OCI-LY3 (cell line): ENCODE measurements around the gene SCN1B.
A peak's percentile ranks its signal among the peaks of the same experiment; 100 is the strongest.

ENCODE experiments used
- H2AFZ ChIP-seq: fragments of 200-600, 300-600 bp; shearing (Covaris generic); 2 replicates; pipeline ENCODE4 v1.6.0; 2014; ENCODE audit warnings: antibody characterized with exemption, low read depth, low read length
- H3K27ac ChIP-seq: fragments of 200-600, 300-600 bp; sonication (generic); 2 replicates; pipeline ENCODE4 v1.5.1; 2014; ENCODE audit warnings: mild to moderate bottlenecking, low read length, moderate library complexity, mixed read lengths
- H3K27me3 ChIP-seq: fragments of 200-600, 300-600 bp; sonication (generic); 2 replicates; pipeline ENCODE4 v1.6.1; 2014; ENCODE audit warnings: low read depth, low read length, mixed read lengths
- H3K36me3 ChIP-seq: fragments of 200-600, 300-600 bp; sonication (generic); replicated peaks from 2 replicates; pipeline ENCODE3; 2014; ENCODE audit warnings: low read depth, low read length, mixed read lengths
- H3K4me1 ChIP-seq: fragments of 300-600, 200-600 bp; sonication (generic); 2 replicates; pipeline ENCODE4 v1.6.1; 2014; ENCODE audit warnings: low read length, mixed read lengths
- H3K4me2 ChIP-seq: fragments of 200-600, 300-600 bp; sonication (generic); 2 replicates; pipeline ENCODE4 v1.6.1; 2014; ENCODE audit warnings: low read length, mixed read lengths
- H3K4me3 ChIP-seq: fragments of 300-600, 200-600 bp; sonication (generic); 2 replicates; pipeline ENCODE4 v1.5.1; 2014; ENCODE audit warnings: antibody characterized with exemption, mild to moderate bottlenecking, low read length, moderate library complexity
- H3K79me2 ChIP-seq: fragments of 300-600, 200-600 bp; shearing (Covaris generic); 2 replicates; pipeline ENCODE4 v1.6.1; 2014; ENCODE audit warnings: mild to moderate bottlenecking, low read length, mixed read lengths
- H3K9ac ChIP-seq: fragments of 300-600, 200-600 bp; shearing (Covaris generic); 2 replicates; pipeline ENCODE4 v1.6.0; 2014; ENCODE audit warnings: mild to moderate bottlenecking, low read length, moderate library complexity
- H3K9me3 ChIP-seq: fragments of 200-600, 300-600 bp; shearing (Covaris generic); 2 replicates; pipeline ENCODE4 v1.6.1; 2014; ENCODE audit warnings: low read length, mixed read lengths; ENCODE audit not compliant: insufficient read depth
- H4K20me1 ChIP-seq: fragments of 200-600, 300-600 bp; sonication (generic); 2 replicates; pipeline ENCODE4 v1.6.1; 2016; ENCODE audit warnings: low read length, mixed read lengths; ENCODE audit not compliant: insufficient read depth
- CTCF ChIP-seq: fragments of 200-600, 300-600 bp; sonication (generic); IDR thresholded peaks from 2 replicates; pipeline ENCODE4 v1.5.1; 2014; ENCODE audit warnings: antibody characterized with exemption, low read length, low read depth
- EZH2phosphoT487 ChIP-seq: fragments of 200-600 bp; shearing (Covaris generic); IDR thresholded peaks from 2 replicates; pipeline ENCODE4 v1.6.1; 2018; ENCODE audit warnings: antibody characterized with exemption, mixed run types, low read depth

The SCN1B gene

GRCh38 chr19:34985249-34986022 is 44.8 kb upstream of the SCN1B start:
- Histone ChIP-seq H3K4me1 (peaks cover 31% of the 10 kb centered on the region), H2AFZ (peak overlapping the region; percentile 55; the same call in 1 of the 2 replicates), H3K4me2 (no peak overlapping the region), H3K9me3 (peaks cover 3% of the 10 kb centered on the region; the same call in 1 of the 2 replicates), H3K9ac (no peak overlapping the region), H3K27ac (no peak overlapping the region), H3K36me3 (no peaks in the 10 kb centered on the region), H3K79me2 (no peaks in the 10 kb centered on the region), H4K20me1 (no peaks in the 10 kb centered on the region), H3K4me3 (no peak overlapping the region), H3K27me3 (peaks cover 13% of the 10 kb centered on the region; the same call in 1 of the 2 replicates)
- no peak for TF ChIP-seq CTCF
- TF ChIP-seq EZH2phosphoT487: no peak

- no peak overlapping the region for H3K4me3 ChIP-seq
- peaks cover 3% of the 10 kb centered on the region; the same call in 1 of the 2 replicates for H3K9me3 ChIP-seq
- no peaks in the 10 kb centered on the region for H4K20me1 ChIP-seq
- peaks cover 13% of the 10 kb centered on the region for H3K27me3 ChIP-seq
- H2AFZ ChIP-seq: no peak overlapping the region
- no peaks in the 10 kb centered on the region for H3K79me2 ChIP-seq
- H3K9ac ChIP-seq: no peak overlapping the region
- peaks cover 38% of the 10 kb centered on the region for H3K4me1 ChIP-seq
- H3K4me2 ChIP-seq: peak overlapping the region; percentile 29
- no peak overlapping the region for H3K27ac ChIP-seq
- no peaks in the 10 kb centered on the region for H3K36me3 ChIP-seq
- TF ChIP-seq CTCF (no peak), EZH2phosphoT487 (no peak)
These were observed 42.2 kb upstream of the SCN1B start for GRCh38 chr19:34988119-34988518.

GRCh38 chr19:34989298-34989697 is 41.0 kb upstream of the SCN1B start:
- TF ChIP-seq EZH2phosphoT487 (no peak), CTCF (no peak)
- peaks cover under 1% of the 10 kb centered on the region; the same call in 1 of the 2 replicates for H3K9me3 ChIP-seq
- H3K4me1 ChIP-seq: peaks cover 29% of the 10 kb centered on the region
- H3K27me3 ChIP-seq: peaks cover 13% of the 10 kb centered on the region
- H3K9ac ChIP-seq: no peak overlapping the region
- no peak overlapping the region for H3K27ac ChIP-seq
- H3K79me2 ChIP-seq: no peaks in the 10 kb centered on the region
- H3K4me2 ChIP-seq: peak overlapping the region; percentile 29
- no peak overlapping the region for H3K4me3 ChIP-seq
- no peaks in the 10 kb centered on the region for H4K20me1 ChIP-seq
- H2AFZ ChIP-seq: no peak overlapping the region
- no peaks in the 10 kb centered on the region for H3K36me3 ChIP-seq

GRCh38 chr19:34990578-34991192 is 39.6 kb upstream of the SCN1B start:
- Histone ChIP-seq H3K36me3 (no peaks in the 10 kb centered on the region), H4K20me1 (no peaks in the 10 kb centered on the region), H3K79me2 (no peaks in the 10 kb centered on the region), H2AFZ (no peak overlapping the region), H3K27ac (no peak overlapping the region), H3K9me3 (no peaks in the 10 kb centered on the region), H3K4me3 (no peak overlapping the region), H3K27me3 (peaks cover 7% of the 10 kb centered on the region), H3K9ac (no peak overlapping the region), H3K4me2 (peak overlapping the region; percentile 34), H3K4me1 (peaks cover 29% of the 10 kb centered on the region)
- no peak for TF ChIP-seq CTCF
- TF ChIP-seq EZH2phosphoT487: no peak
